ENCODE measurements around the gene NDUFAF3.
A peak's percentile ranks its signal among the peaks of the same experiment; 100 is the strongest.

NDUFAF3 gene

DNA sequence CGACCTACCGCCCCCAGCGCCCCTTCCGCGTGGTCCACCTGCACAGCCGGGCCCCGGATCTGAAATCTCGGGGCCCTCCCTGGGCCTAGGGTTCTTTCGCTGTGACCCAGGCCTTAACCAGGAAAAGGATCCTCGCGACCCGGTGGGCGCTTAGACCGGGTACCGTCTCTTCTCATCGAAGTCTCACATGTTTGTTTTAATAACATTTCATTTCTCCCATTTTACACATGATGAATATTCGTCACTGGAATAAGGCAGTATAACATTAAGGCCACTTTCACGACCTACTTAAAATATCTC, 3.3 kb upstream of the NDUFAF3 start:
- Histone ChIP-seq H3K9me3 (ENCODE audit: control insufficient read depth in 1 of 2, low read length in 2 of 2) (no peaks in the 10 kb centered on the region), H3K4me1 (ENCODE audit: control insufficient read depth in 1 of 2, insufficient read depth in 2 of 2, low read length in 2 of 2) (peaks cover 26 to 45% of the 10 kb centered on the region in 2 donors), H3K9ac (ENCODE audit: low read depth in 1 of 2, low read length in 2 of 2) (peak overlapping the region; percentile 58 to 70), H3K4me3 (ENCODE audit: low read depth in 1 of 2, low read length in 2 of 2) (peak overlapping the region; percentile 82 to 89), H3K27me3 (ENCODE audit: control insufficient read depth in 1 of 2, insufficient read depth in 2 of 2, low read length in 2 of 2) (no peaks in the 10 kb centered on the region), H3K36me3 (ENCODE audit: control insufficient read depth in 1 of 2, insufficient read depth in 2 of 2, low read length in 2 of 2) (peaks cover 17 to 33% of the 10 kb centered on the region in 2 donors), H3K27ac (ENCODE audit: low read depth, low read length) (peak overlapping the region; percentile 61)

DNA sequence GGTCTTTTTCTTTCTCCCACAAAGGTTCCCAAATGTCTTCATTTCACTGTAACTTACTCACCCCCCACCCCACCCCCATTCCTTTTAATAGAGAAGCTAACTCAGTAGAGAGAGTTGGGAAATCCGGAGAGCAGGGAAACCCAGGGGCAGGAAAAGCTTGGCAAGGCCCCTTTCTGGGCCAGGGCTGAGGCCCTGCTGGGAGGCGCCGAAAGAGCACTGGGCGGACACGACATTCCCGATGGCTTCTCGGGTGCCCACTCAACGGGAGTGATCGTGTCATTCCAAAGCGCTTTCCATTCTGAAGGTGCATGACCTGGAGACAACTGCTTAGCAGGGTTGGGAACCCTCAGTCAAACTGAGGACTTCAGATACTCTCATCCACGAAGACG, 2.0 kb upstream of the NDUFAF3 start:
- Histone ChIP-seq H3K9ac (ENCODE audit: low read depth in 1 of 2, low read length in 2 of 2) (peak overlapping the region; percentile 97), H3K27ac (ENCODE audit: low read depth, low read length) (peak overlapping the region; percentile 100), H3K36me3 (ENCODE audit: control insufficient read depth in 1 of 2, insufficient read depth in 2 of 2, low read length in 2 of 2) (peaks cover 21 to 33% of the 10 kb centered on the region in 2 donors), H3K4me3 (ENCODE audit: low read depth in 1 of 2, low read length in 2 of 2) (peak overlapping the region; percentile 91 to 95), H3K27me3 (ENCODE audit: control insufficient read depth in 1 of 2, insufficient read depth in 2 of 2, low read length in 2 of 2) (no peaks in the 10 kb centered on the region), H3K4me1 (ENCODE audit: control insufficient read depth in 1 of 2, insufficient read depth in 2 of 2, low read length in 2 of 2) (peaks cover 26 to 53% of the 10 kb centered on the region in 2 donors), H3K9me3 (ENCODE audit: control insufficient read depth in 1 of 2, low read length in 2 of 2) (no peaks in the 10 kb centered on the region)

DNA sequence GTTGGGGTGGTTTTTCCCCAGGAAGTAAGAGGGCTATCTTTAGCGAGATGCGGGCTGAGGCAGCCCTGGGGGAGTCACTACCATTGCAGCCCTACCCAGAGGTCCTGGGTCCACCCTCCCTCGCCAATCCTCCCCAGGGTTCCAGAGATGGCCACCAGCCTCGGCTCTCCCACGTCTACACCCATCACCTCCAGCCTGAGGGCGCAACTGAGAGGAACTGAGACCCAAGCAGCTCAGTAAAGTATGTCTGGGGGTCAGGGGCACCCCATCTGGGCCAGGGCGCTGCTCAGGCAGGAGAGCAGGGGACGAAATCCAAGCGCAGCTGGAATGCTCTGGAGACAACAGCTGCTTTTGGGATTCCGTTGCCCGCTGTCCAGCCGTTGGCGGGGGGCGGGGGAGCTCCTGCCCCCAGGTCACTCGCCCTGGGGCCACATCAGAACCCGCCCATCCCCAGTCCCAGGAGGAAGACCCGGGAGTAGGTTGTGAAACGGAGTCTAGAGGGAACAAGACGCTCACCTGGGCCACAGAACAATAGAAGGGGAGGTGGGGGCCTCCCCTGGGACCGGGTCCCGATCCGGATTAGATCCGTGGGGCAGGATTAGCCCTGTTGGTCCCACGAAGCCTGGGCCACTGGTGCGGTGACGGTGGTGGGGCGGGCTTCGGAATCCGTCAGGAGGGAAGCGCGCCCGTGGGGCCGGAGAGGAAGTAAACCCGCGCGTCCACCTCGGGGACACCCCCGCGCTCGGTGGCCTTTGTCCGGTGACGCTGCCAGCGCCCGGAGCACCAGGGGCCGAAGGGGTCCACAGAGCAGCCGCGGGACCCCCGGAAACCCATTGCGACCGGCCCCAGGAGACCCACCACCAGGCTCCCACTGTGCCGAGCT, 1.4 kb upstream of the NDUFAF3 start:
- H3K4me3 ChIP-seq (ENCODE audit: low read depth in 1 of 2, low read length in 2 of 2): peak overlapping the region; percentile 91 to 95
- peak overlapping the region; percentile 100 for H3K27ac ChIP-seq (ENCODE audit: low read depth, low read length)
- H3K9ac ChIP-seq (ENCODE audit: low read depth in 1 of 2, low read length in 2 of 2): peak overlapping the region; percentile 97
- H3K4me1 ChIP-seq (ENCODE audit: control insufficient read depth in 1 of 2, insufficient read depth in 2 of 2, low read length in 2 of 2): peaks cover 30 to 58% of the 10 kb centered on the region in 2 donors
- no peaks in the 10 kb centered on the region for H3K27me3 ChIP-seq (ENCODE audit: control insufficient read depth in 1 of 2, insufficient read depth in 2 of 2, low read length in 2 of 2)
- H3K36me3 ChIP-seq (ENCODE audit: control insufficient read depth in 1 of 2, insufficient read depth in 2 of 2, low read length in 2 of 2): peaks cover 21 to 33% of the 10 kb centered on the region in 2 donors
- no peaks in the 10 kb centered on the region for H3K9me3 ChIP-seq (ENCODE audit: control insufficient read depth in 1 of 2, low read length in 2 of 2)

DNA sequence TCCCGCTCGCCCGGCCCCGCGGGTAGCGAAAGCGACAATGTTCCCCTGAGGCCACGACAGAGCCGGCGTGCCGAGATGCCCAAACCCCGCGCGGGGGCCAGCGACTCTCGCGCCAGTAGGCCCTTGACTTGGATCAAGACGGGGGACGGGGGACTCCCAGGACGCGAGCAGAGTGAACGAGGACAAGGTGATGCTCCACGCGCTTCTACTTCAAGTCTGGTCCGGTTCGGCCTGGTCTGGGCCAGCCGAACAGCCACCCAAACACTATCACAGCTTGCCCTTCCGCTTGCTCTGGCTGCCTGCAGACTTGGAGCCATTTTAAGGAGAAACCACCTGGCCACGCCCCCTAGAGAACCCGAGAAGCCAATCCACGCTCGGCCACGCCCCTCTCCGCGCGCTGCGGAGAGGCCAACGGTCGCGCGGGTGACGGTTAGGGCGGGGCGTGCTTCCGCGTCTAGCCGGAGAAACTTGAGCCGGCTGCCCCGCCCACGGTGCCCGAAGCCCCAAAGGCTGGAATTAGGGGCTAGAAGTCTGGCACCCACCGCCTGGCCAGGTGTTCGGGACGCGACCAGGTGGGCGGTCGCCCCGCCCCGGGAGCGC, 608 bp upstream of the NDUFAF3 start:
- Histone ChIP-seq H3K27ac (ENCODE audit: low read depth, low read length) (peak overlapping the region; percentile 100), H3K4me3 (ENCODE audit: low read depth in 1 of 2, low read length in 2 of 2) (peak overlapping the region; percentile 95 to 98), H3K9me3 (ENCODE audit: control insufficient read depth in 1 of 2, low read length in 2 of 2) (no peaks in the 10 kb centered on the region), H3K27me3 (ENCODE audit: control insufficient read depth in 1 of 2, insufficient read depth in 2 of 2, low read length in 2 of 2) (no peaks in the 10 kb centered on the region), H3K4me1 (ENCODE audit: control insufficient read depth in 1 of 2, insufficient read depth in 2 of 2, low read length in 2 of 2) (peaks cover 33 to 65% of the 10 kb centered on the region in 2 donors), H3K36me3 (ENCODE audit: control insufficient read depth in 1 of 2, insufficient read depth in 2 of 2, low read length in 2 of 2) (peaks cover 25 to 33% of the 10 kb centered on the region in 2 donors), H3K9ac (ENCODE audit: low read depth in 1 of 2, low read length in 2 of 2) (peak overlapping the region; percentile 97)

DNA sequence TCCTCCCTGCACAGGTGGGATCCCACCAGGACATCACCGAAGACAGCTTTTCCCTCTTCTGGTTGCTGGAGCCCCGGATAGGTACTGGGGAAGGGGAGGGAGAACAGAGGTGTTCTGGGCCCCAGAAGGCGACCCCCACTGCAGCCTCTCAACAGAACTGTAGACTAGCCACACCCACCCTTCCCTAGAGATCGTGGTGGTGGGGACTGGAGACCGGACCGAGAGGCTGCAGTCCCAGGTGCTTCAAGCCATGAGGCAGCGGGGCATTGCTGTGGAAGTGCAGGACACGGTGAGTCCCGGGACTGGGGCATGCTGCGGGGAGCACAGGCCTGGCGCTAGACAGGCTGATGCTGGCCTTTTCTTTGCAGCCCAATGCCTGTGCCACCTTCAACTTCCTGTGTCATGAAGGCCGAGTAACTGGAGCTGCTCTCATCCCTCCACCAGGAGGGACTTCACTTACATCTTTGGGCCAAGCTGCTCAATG, 809 bp downstream of the NDUFAF3 start:
- peak overlapping the region; percentile 100 for H3K27ac ChIP-seq (ENCODE audit: low read depth, low read length)
- H3K9me3 ChIP-seq (ENCODE audit: control insufficient read depth in 1 of 2, low read length in 2 of 2): no peaks in the 10 kb centered on the region
- peaks cover 28 to 37% of the 10 kb centered on the region in 2 donors for H3K36me3 ChIP-seq (ENCODE audit: control insufficient read depth in 1 of 2, insufficient read depth in 2 of 2, low read length in 2 of 2)
- H3K4me1 ChIP-seq (ENCODE audit: control insufficient read depth in 1 of 2, insufficient read depth in 2 of 2, low read length in 2 of 2): peaks cover 28 to 56% of the 10 kb centered on the region in 2 donors
- H3K9ac ChIP-seq (ENCODE audit: low read depth in 1 of 2, low read length in 2 of 2): peak overlapping the region; percentile 96 to 97
- H3K27me3 ChIP-seq (ENCODE audit: control insufficient read depth in 1 of 2, insufficient read depth in 2 of 2, low read length in 2 of 2): no peaks in the 10 kb centered on the region
- H3K4me3 ChIP-seq (ENCODE audit: low read depth in 1 of 2, low read length in 2 of 2): peak overlapping the region; percentile 95 to 98

DNA sequence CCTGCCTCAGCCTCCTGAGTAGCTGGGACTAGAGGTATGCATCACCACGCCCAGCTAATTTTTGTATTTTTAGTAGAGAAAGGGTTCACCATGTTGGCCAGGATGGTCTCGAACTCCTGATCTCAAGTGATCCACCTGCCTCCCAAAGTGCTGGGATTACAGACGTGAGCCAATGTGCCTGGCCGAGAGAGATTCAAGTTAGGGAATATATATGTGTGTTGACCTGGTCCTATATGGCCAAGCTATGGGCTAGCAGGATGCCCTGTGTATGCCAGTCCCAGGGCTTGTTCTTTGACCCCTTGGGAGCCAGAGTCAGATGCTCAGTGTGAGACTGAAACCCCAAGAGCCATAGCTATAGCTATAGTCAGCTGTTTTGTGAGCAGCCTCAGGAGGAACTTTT, 1.9 kb downstream of the NDUFAF3 start:
- H3K4me1 ChIP-seq (ENCODE audit: control insufficient read depth in 1 of 2, insufficient read depth in 2 of 2, low read length in 2 of 2): peaks cover 38 to 60% of the 10 kb centered on the region in 2 donors
- peaks cover 28 to 37% of the 10 kb centered on the region in 2 donors for H3K36me3 ChIP-seq (ENCODE audit: control insufficient read depth in 1 of 2, insufficient read depth in 2 of 2, low read length in 2 of 2)
- H3K9ac ChIP-seq (ENCODE audit: low read depth in 1 of 2, low read length in 2 of 2): no peak overlapping the region
- H3K9me3 ChIP-seq (ENCODE audit: control insufficient read depth in 1 of 2, low read length in 2 of 2): no peaks in the 10 kb centered on the region
- no peak overlapping the region for H3K4me3 ChIP-seq (ENCODE audit: low read depth in 1 of 2, low read length in 2 of 2)
- no peaks in the 10 kb centered on the region for H3K27me3 ChIP-seq (ENCODE audit: control insufficient read depth in 1 of 2, insufficient read depth in 2 of 2, low read length in 2 of 2)
- no peak overlapping the region for H3K27ac ChIP-seq (ENCODE audit: low read depth, low read length)

DNA sequence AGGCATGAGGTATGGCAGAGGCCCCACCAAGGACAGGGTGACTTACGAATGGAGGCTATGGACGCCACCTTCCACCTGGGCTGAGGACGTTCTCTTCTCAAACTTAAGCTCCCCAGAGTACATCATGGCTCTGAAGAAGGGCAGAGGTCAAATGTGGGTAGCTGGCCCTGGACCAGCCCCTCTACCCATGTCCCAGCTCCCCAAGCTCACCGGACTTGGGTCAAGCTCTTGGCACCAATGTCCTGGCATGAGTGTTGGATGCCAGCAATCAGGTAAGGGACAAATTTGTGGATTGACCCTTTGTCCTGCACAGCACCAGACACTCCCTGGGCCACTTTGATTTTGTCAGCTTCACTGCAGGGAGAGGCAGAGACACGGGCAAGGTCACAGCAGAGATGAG, 2.5 kb downstream of the NDUFAF3 start:
- Histone ChIP-seq H3K4me3 (ENCODE audit: low read depth in 1 of 2, low read length in 2 of 2) (no peak overlapping the region), H3K36me3 (ENCODE audit: control insufficient read depth in 1 of 2, insufficient read depth in 2 of 2, low read length in 2 of 2) (peaks cover 28 to 37% of the 10 kb centered on the region in 2 donors), H3K27me3 (ENCODE audit: control insufficient read depth in 1 of 2, insufficient read depth in 2 of 2, low read length in 2 of 2) (no peaks in the 10 kb centered on the region), H3K27ac (ENCODE audit: low read depth, low read length) (no peak overlapping the region), H3K4me1 (ENCODE audit: control insufficient read depth in 1 of 2, insufficient read depth in 2 of 2, low read length in 2 of 2) (peaks cover 39 to 60% of the 10 kb centered on the region in 2 donors), H3K9ac (ENCODE audit: low read depth in 1 of 2, low read length in 2 of 2) (no peak overlapping the region), H3K9me3 (ENCODE audit: control insufficient read depth in 1 of 2, low read length in 2 of 2) (no peaks in the 10 kb centered on the region)

DNA sequence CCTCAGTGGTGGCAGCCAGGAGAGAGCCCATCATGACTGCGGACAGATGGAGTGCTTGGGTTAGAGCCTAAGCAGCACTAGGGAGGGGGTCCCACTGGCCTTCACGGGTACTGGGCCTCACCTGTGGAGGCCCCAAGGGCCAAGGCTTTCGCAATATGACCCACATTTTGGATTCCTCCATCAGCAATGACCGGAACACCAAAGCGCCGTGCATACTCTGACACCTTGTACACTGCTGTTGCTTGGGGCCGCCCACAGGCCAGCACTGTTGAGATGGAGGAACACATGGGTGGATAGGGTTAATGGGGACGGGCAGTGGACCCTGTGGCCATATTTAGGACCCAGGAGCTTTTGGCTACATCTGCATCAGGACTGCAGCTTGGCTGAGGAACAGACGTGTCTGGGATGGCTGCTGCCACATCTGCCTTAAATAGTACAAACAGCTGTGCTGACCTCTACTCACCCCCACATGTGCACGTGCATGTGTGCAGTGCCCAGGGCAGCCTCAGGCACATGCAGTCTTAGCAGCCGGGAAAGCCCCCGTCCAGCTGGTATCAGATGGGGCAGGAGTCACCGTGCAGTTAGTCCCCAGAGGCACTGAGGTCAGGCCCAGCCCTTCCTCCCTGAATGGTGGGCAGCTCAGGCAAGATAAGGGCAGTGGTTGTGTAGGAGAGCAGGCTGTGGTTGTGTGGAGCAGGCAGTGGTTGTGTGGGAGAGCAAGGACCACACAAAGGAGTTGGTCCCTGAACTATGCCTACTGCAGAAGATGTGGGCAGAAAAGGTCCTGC, 3.3 kb downstream of the NDUFAF3 start:
- Histone ChIP-seq H3K9me3 (ENCODE audit: control insufficient read depth in 1 of 2, low read length in 2 of 2) (no peaks in the 10 kb centered on the region), H3K4me3 (ENCODE audit: low read depth in 1 of 2, low read length in 2 of 2) (no peak overlapping the region), H3K4me1 (ENCODE audit: control insufficient read depth in 1 of 2, insufficient read depth in 2 of 2, low read length in 2 of 2) (peaks cover 32 to 53% of the 10 kb centered on the region in 2 donors), H3K27ac (ENCODE audit: low read depth, low read length) (no peak overlapping the region), H3K9ac (ENCODE audit: low read depth in 1 of 2, low read length in 2 of 2) (peak overlapping the region in 1 of 2 donors; percentile 7), H3K27me3 (ENCODE audit: control insufficient read depth in 1 of 2, insufficient read depth in 2 of 2, low read length in 2 of 2) (no peaks in the 10 kb centered on the region), H3K36me3 (ENCODE audit: control insufficient read depth in 1 of 2, insufficient read depth in 2 of 2, low read length in 2 of 2) (peaks cover 28 to 39% of the 10 kb centered on the region in 2 donors)

DNA sequence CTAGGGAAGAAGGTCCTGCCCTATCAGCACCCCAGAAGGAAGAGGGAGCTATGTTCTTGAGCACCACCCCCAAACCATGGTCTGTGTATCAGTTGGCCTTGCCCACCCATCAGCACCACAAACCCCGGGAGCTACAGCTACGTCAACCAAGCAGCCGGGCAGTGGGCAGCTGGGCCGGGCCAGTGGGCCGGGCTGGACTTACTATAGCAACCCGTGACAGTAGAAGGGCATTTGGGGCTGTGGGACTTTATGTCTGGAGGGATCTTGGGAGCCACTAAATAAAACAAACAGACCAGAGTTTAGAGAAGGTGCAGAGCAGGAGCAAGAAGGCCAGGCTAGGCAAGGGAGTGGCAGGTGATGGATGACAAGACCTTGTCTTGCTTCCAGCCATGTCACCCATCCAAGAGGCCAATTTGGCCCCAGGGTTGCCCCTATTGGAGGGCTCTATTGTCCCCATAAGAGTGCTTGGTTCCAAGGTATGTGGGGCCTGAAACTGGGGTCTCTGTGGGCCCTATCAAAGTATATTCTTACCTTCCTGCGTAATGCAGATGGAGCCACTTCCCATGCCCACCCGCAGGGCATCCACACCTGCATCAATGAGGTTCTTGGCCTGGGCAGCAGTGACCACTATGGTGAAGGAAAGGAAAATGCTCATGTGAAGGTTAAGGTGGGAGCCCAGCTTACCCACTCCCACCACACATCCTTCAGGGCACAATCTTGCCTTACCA, 4.0 kb downstream of the NDUFAF3 start:
- Histone ChIP-seq H3K4me1 (ENCODE audit: control insufficient read depth in 1 of 2, insufficient read depth in 2 of 2, low read length in 2 of 2) (peaks cover 29 to 48% of the 10 kb centered on the region in 2 donors), H3K9ac (ENCODE audit: low read depth in 1 of 2, low read length in 2 of 2) (no peak overlapping the region)

More for the DNA sequence above, 4.0 kb downstream of the NDUFAF3 start:
- Histone ChIP-seq H3K4me3 (ENCODE audit: low read depth in 1 of 2, low read length in 2 of 2) (peak overlapping the region in 1 of 2 donors; percentile 5), H3K27ac (ENCODE audit: low read depth, low read length) (no peak overlapping the region), H3K9me3 (ENCODE audit: control insufficient read depth in 1 of 2, low read length in 2 of 2) (no peaks in the 10 kb centered on the region), H3K36me3 (ENCODE audit: control insufficient read depth in 1 of 2, insufficient read depth in 2 of 2, low read length in 2 of 2) (peaks cover 31 to 45% of the 10 kb centered on the region in 2 donors), H3K27me3 (ENCODE audit: control insufficient read depth in 1 of 2, insufficient read depth in 2 of 2, low read length in 2 of 2) (no peaks in the 10 kb centered on the region)
